Neural progenitor cell (in vitro differentiated cells): Measurements from ENCODE around the gene DCUN1D5. TPM values are rescaled to one million over a fixed set of nuclear protein-coding genes. Genes with fewer than 3 reads are reported as not detected.

ENCODE experiments used
- DNase-seq: peaks from one replicate; pipeline ENCODE4 v3.0.0-alpha.2; 2016; ENCODE audit warnings: low spot score
- H2AFZ ChIP-seq: fragments of 200-600 bp; sonication (generic); replicated peaks from 2 replicates; pipeline ENCODE4 v1.6.1; 2016; ENCODE audit warnings: antibody characterized with exemption
- H3F3A ChIP-seq: fragments of 200-600 bp; sonication (generic); 2 replicates; pipeline ENCODE4 v1.6.1; 2016; ENCODE audit warnings: antibody characterized with exemption, low read depth
- H3K27ac ChIP-seq: fragments of 200-600 bp; sonication (generic); 2 replicates; pipeline ENCODE4 v1.5.1; 2016; ENCODE audit warnings: mild to moderate bottlenecking
- H3K27me3 ChIP-seq: fragments of 200-600 bp; sonication (generic); 2 replicates; pipeline ENCODE4 v1.6.1; 2016; ENCODE audit warnings: mild to moderate bottlenecking, moderate library complexity
- H3K36me3 ChIP-seq: fragments of 200-600 bp; sonication (generic); 2 replicates; pipeline ENCODE4 v1.5.1; 2016
- H3K4me1 ChIP-seq: fragments of 200-600 bp; sonication (generic); 2 replicates; pipeline ENCODE4 v1.6.1; 2016; ENCODE audit warnings: mixed run types
- H3K4me2 ChIP-seq: fragments of 200-600 bp; sonication (generic); 2 replicates; pipeline ENCODE4 v1.6.1; 2016
- H3K4me3 ChIP-seq: fragments of 200-600 bp; sonication (generic); 2 replicates; pipeline ENCODE4 v1.5.1; 2016
- H3K79me2 ChIP-seq: fragments of 200-600 bp; sonication (generic); 2 replicates; pipeline ENCODE4 v1.6.1; 2016; ENCODE audit warnings: low read depth
- H3K9ac ChIP-seq: fragments of 200-600 bp; sonication (generic); 2 replicates; pipeline ENCODE4 v1.6.1; 2016
- H3K9me3 ChIP-seq: fragments of 200-600 bp; sonication (generic); 2 replicates; pipeline ENCODE4 v1.5.1; 2016; ENCODE audit warnings: low read depth
- H4K20me1 ChIP-seq: fragments of 200-600 bp; sonication (generic); 2 replicates; pipeline ENCODE4 v1.6.1; 2016; ENCODE audit warnings: low read depth
- H3K27ac Mint-ChIP-seq: 3 replicates; pipeline ENCODE4 v1.8.0; 2021; ENCODE audit warnings: mixed read lengths
- H3K27me3 Mint-ChIP-seq: 2 replicates; pipeline ENCODE4 v1.8.0; 2022; ENCODE audit warnings: low read depth, mild to moderate bottlenecking, inconsistent platforms, moderate library complexity, mixed read lengths; ENCODE audit not compliant: insufficient read depth
- H3K36me3 Mint-ChIP-seq: 3 replicates; pipeline ENCODE4 v1.8.0; 2021; ENCODE audit warnings: mixed read lengths
- H3K4me1 Mint-ChIP-seq: 3 replicates; pipeline ENCODE4 v1.8.0; 2021; ENCODE audit warnings: mixed read lengths
- H3K4me3 Mint-ChIP-seq: 3 replicates; pipeline ENCODE4 v1.8.0; 2021; ENCODE audit warnings: mild to moderate bottlenecking, moderate library complexity, mixed read lengths
- H3K9me3 Mint-ChIP-seq: 3 replicates; pipeline ENCODE4 v1.8.0; 2020; ENCODE audit warnings: mixed read lengths
- CTCF ChIP-seq: fragments of 200-600 bp; sonication (generic); IDR thresholded peaks from 2 replicates; pipeline ENCODE4 v1.5.1; 2017; ENCODE audit warnings: antibody characterized with exemption, mild to moderate bottlenecking
- EZH2 ChIP-seq: fragments of 200-600 bp; sonication (generic); IDR thresholded peaks from 2 replicates; pipeline ENCODE4 v1.6.1; 2017; ENCODE audit warnings: antibody characterized with exemption, mild to moderate bottlenecking, moderate library complexity
- EZH2phosphoT487 ChIP-seq: fragments of 200-600 bp; sonication (generic); IDR thresholded peaks from 2 replicates; pipeline ENCODE4 v1.6.1; 2017; ENCODE audit warnings: antibody characterized with exemption
- total RNA-seq: library from RNA; depleted of rRNA; stranded (reverse); fragments of >200 nt; gene quantifications from 2 replicates; pipeline ENCODE4 v1.2.3, GENCODE V29; 2015; ENCODE audit warnings: low replicate concordance

DCUN1D5 gene
- total RNA-seq, 1 donor from 2014 or later, result 75.9 TPM

GRCh38 chr11:103016031-103016430 lies 75.9 kb downstream of the DCUN1D5 start:
- Histone ChIP-seq H3K27me3 (no peaks in the 10 kb centered on the region), H3K4me3 (no peak overlapping the region), H3K36me3 (no peaks in the 10 kb centered on the region), H3K27ac (no peak overlapping the region), H3K4me1 (no peaks in the 10 kb centered on the region), H3F3A (no peaks in the 10 kb centered on the region), H3K79me2 (no peaks in the 10 kb centered on the region), H3K4me2 (no peak overlapping the region), H4K20me1 (no peaks in the 10 kb centered on the region), H2AFZ (no peak overlapping the region), H3K9me3 (no peaks in the 10 kb centered on the region), H3K9ac (no peak overlapping the region)
- Mint-ChIP-seq H3K36me3 (no peaks in the 10 kb centered on the region), H3K4me1 (no peaks in the 10 kb centered on the region), H3K4me3 (no peak overlapping the region), H3K27me3 (no peaks in the 10 kb centered on the region), H3K27ac (no peak overlapping the region), H3K9me3 (no peaks in the 10 kb centered on the region)
- DNase-seq, result no peak
- TF ChIP-seq EZH2phosphoT487, result no peak
- no peak for TF ChIP-seq EZH2
- no peak for TF ChIP-seq CTCF

- Histone ChIP-seq H2AFZ (no peak overlapping the region), H3K4me3 (no peak overlapping the region), H3K36me3 (no peaks in the 10 kb centered on the region), H3K79me2 (no peaks in the 10 kb centered on the region), H3K27me3 (no peaks in the 10 kb centered on the region), H3K4me1 (no peaks in the 10 kb centered on the region), H3K27ac (no peak overlapping the region), H3F3A (no peaks in the 10 kb centered on the region), H3K4me2 (no peak overlapping the region), H3K9ac (no peak overlapping the region), H3K9me3 (no peaks in the 10 kb centered on the region), H4K20me1 (no peaks in the 10 kb centered on the region)
- TF ChIP-seq EZH2 (no peak), CTCF (no peak), EZH2phosphoT487 (no peak)
- Mint-ChIP-seq H3K27ac (no peak overlapping the region), H3K9me3 (no peaks in the 10 kb centered on the region), H3K36me3 (no peaks in the 10 kb centered on the region), H3K4me1 (no peaks in the 10 kb centered on the region), H3K27me3 (no peaks in the 10 kb centered on the region), H3K4me3 (no peak overlapping the region)
- no peak for DNase-seq
Observed at GRCh38 chr11:103013421-103013820, 78.5 kb downstream of the DCUN1D5 start.

Other genes with a start within 250 kb of the DCUN1D5 start
- not detected in 2 replicates for gene MMP3, start 248.6 kb downstream of the DCUN1D5 start, total RNA-seq
- gene MMP12, start 217.2 kb downstream of the DCUN1D5 start, total RNA-seq, result not detected in 2 replicates
- not detected in 2 replicates for gene MMP13, start 136.4 kb downstream of the DCUN1D5 start, total RNA-seq
- 51.7 and 61.1 TPM in 2 replicates for gene DYNC2H1, start 17.3 kb upstream of the DCUN1D5 start, total RNA-seq